ENCODE data around the gene UBE3B.

Gene UBE3B

DNA sequence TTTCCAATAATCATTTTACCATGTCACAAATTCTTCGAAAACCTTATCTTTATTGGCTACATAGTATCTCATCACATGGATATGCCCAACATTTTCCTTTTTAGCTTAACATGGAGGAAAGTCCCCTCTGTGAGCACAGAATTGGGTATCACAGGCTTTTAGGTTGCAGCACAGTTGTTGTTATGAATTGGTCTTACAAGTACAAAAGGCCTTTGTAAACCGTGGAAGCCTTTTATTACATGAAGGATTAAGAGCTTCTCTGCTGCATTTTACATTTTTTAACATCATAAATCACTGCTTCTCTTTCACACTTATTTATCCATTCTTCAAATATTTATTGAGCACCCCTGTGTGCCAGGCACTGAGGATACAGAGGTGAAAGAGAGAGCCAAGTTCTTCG is 26.2 kb downstream of the UBE3B start:
- H3K4me3 ChIP-seq (replicated peaks; ENCODE audit: low read depth, low read length) = no peak overlapping the region
- no peak for TF ChIP-seq CTCF (IDR thresholded peaks at IDR 0.05; ENCODE audit: low read length, missing control alignments)
- no peak for DNase-seq (ENCODE audit: low read depth)

DNA sequence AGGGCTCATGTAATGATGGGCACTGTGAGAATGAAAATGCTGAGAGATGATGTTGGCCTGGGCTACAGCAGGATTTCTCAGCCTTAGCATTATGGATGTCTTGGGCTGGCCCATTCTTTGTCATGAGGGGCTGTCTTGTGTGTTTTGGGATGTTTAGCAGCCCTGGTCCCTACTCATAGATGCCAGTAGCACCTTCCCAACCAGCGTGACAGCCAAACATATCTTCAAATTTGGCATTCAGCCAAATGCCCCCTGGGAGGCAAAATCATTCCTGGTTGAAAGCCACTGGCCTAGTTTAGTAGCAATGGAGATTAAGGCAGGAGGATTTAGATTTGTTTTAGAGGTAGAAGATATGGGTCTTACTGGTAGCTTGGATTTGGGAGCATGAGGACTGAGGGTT is 26.6 kb downstream of the UBE3B start:
- no peak overlapping the region for H3K4me3 ChIP-seq (replicated peaks; ENCODE audit: low read depth, low read length)
- no peak for DNase-seq (ENCODE audit: low read depth)
- TF ChIP-seq CTCF (IDR thresholded peaks at IDR 0.05; ENCODE audit: low read length, missing control alignments) = no peak

GRCh38 chr12:109510196-109510595 is 32.8 kb downstream of the UBE3B start:
- DNase-seq (ENCODE audit: low read depth) = no peak
- TF ChIP-seq CTCF (IDR thresholded peaks at IDR 0.05; ENCODE audit: low read length, missing control alignments) = no peak
- H3K4me3 ChIP-seq (replicated peaks; ENCODE audit: low read depth, low read length) = no peak overlapping the region

DNA sequence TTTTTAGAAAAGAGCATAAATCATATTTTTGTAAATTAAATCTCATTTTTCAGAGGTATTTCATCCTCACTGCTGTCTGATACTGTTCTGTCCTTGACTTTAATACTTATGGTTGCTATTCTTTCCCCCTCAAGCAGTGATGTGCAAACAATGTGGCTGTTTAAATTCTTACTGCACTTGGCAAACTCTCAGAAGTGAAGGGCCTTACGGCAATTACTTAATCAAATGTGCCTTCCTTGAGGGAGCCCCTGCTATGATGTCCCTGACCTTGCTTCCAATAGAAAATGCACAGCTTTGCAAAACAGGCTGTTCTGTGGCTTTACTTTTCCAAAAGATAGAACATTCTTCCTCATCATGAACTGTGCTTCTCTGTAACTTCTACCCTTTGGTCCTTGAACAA is 35.2 kb downstream of the UBE3B start:
- DNase-seq (ENCODE audit: low read depth) = no peak
- no peak overlapping the region for H3K4me3 ChIP-seq (replicated peaks; ENCODE audit: low read depth, low read length)
- TF ChIP-seq CTCF (IDR thresholded peaks at IDR 0.05; ENCODE audit: low read length, missing control alignments) = no peak

- no peak overlapping the region for H3K4me3 ChIP-seq (replicated peaks; ENCODE audit: low read depth, low read length)
- no peak for TF ChIP-seq CTCF (IDR thresholded peaks at IDR 0.05; ENCODE audit: low read length, missing control alignments)
- no peak for DNase-seq (ENCODE audit: low read depth)
These were observed 35.6 kb downstream of the UBE3B start for GRCh38 chr12:109513051-109513450.

DNA sequence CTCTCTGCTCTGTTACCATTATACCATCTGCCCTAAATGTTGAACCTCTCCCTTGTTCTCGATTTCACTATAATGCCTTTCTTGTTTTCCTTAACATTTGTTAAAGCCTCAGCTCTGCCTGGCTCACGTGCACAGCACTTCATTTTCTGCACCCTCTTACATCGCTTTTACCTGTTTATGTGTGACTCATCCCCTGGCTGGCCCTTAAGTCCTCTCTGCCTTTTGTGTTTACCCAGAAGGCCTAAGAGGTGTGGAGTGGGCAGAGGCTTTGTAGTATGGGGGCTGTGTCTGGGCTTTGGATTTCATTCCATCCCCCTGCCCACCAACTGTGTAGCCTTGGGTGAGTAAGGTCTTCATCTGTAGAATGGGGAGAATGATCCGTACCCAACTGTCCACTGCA is 36.5 kb downstream of the UBE3B start:
- H3K4me3 ChIP-seq (replicated peaks; ENCODE audit: low read depth, low read length) = no peak overlapping the region
- DNase-seq (ENCODE audit: low read depth) = no peak
- TF ChIP-seq CTCF (IDR thresholded peaks at IDR 0.05; ENCODE audit: low read length, missing control alignments) = no peak

GRCh38 chr12:109517619-109518018 is 40.2 kb downstream of the UBE3B start:
- H3K4me3 ChIP-seq (replicated peaks; ENCODE audit: low read depth, low read length) = no peak overlapping the region
- DNase-seq (ENCODE audit: low read depth) = no peak
- TF ChIP-seq CTCF (IDR thresholded peaks at IDR 0.05; ENCODE audit: low read length, missing control alignments) = no peak
